GM13977 (cell line): ENCODE data around the gene PPP2R5E.
A peak's percentile ranks its signal among the peaks of the same experiment; 100 is the strongest.

Source experiments
- DNase-seq: peaks from one replicate; pipeline ENCODE4 v3.0.0; 2012; ENCODE audit warnings: low spot score
- in situ Hi-C: fragments of 300-500 bp; cut with MboI; formaldehyde crosslinking; loops from one replicate; pipeline ENCODE4 v1.12.0; 2022; ENCODE audit warnings: low sequenced_read_pairs, low pct_unique_long_range_greater_than_20kb, mixed read lengths, inconsistent platforms; ENCODE audit not compliant: unreplicated experiment
- TF ChIP-seq, protein P1 (sequence below): IDR thresholded peaks from 2 replicates; pipeline ENCODE4 v1.5.1; 2012; ENCODE audit warnings: mild to moderate bottlenecking, control low read depth; ENCODE audit not compliant: insufficient read depth; ENCODE audit errors: extremely low read depth, missing control alignments

Gene PPP2R5E

DNA sequence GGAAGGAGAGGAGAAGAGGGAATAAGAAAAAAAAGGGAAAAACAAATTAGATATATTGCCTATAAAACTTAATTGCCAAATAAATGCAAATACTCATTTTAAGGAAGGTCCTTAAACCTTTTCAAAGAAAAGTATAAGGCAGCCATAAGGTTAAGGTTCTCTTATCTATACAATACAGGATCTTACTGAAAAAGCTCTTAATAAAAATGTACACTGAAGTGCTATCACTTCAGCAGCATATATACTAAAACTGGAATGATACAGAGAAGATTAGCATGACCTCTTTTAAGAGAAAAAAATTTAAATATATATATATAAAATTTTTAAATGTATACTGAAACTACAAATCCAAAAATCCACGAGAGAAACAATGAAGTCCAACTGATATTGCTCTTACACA is 65.6 kb downstream of the PPP2R5E start:
- TF ChIP-seq, protein P1, sequence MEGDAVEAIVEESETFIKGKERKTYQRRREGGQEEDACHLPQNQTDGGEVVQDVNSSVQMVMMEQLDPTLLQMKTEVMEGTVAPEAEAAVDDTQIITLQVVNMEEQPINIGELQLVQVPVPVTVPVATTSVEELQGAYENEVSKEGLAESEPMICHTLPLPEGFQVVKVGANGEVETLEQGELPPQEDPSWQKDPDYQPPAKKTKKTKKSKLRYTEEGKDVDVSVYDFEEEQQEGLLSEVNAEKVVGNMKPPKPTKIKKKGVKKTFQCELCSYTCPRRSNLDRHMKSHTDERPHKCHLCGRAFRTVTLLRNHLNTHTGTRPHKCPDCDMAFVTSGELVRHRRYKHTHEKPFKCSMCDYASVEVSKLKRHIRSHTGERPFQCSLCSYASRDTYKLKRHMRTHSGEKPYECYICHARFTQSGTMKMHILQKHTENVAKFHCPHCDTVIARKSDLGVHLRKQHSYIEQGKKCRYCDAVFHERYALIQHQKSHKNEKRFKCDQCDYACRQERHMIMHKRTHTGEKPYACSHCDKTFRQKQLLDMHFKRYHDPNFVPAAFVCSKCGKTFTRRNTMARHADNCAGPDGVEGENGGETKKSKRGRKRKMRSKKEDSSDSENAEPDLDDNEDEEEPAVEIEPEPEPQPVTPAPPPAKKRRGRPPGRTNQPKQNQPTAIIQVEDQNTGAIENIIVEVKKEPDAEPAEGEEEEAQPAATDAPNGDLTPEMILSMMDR, result no peak
- no peak for DNase-seq
- in situ Hi-C loops, result no loop called here

- no peak for DNase-seq
- in situ Hi-C loops, result no loop called here
- TF ChIP-seq, protein P1, result no peak
Observed at GRCh38 chr14:63475761-63476160, 67.4 kb downstream of the PPP2R5E start.

- TF ChIP-seq, protein P1, result no peak
- no peak for DNase-seq
- in situ Hi-C loops, result no loop called here
Observed at GRCh38 chr14:63474844-63475243, 68.3 kb downstream of the PPP2R5E start.

GRCh38 chr14:63474111-63474510 is 69.1 kb downstream of the PPP2R5E start:
- TF ChIP-seq, protein P1, result no peak
- DNase-seq, result no peak
- in situ Hi-C loops, result no loop called here

DNA sequence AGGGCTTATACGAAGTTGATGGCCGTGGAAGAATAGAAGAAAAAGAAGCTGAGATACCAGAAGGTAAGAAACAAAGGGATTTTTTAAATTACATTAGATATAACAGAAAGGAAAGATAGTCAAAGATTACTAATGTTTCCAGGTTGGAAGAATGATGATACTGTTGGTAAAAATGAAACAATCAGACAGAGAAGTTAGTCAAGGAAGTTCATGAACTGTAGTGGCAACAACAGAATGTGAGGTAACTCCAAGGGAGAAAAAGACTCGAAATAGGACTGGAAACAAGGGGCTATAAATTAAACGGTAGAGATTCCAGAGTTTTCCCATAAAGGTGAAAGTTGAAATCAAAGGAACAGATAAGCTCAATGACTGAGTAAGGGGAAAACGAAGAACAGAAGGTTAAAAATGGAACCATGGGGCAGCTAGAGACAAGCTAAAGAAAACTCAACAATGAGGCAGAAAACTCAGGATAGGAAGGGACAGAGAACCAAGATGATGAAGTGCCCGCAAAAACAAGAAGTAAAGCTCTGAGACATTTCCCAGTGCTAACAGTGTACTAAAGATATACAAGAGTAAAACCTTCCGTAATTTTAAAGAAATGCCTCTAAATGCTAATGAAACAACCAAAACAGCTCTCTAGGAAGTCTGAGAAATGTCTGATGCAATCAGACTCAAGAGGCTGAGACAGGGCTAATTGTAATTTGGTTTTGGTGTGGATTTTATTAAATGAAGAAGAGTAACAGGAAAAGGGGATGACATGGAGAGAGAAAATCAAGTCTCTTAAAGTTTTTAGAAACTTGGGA is 70.0 kb downstream of the PPP2R5E start:
- DNase-seq, result no peak
- TF ChIP-seq, protein P1, result no peak
- in situ Hi-C loops, result no loop called here

GRCh38 chr14:63470962-63471793 is 72.0 kb downstream of the PPP2R5E start:
- DNase-seq, result peak; percentile 53
- in situ Hi-C loops, result no loop called here
- TF ChIP-seq, protein P1, result no peak
